ENCODE results near the gene IHH. TPM values are rescaled to one million over a fixed set of nuclear protein-coding genes. Genes with fewer than 3 reads are reported as not detected.

The IHH gene
- total RNA-seq: under 1 TPM in 1 of 2 donors, not detected in 1; 0.28 TPM

DNA sequence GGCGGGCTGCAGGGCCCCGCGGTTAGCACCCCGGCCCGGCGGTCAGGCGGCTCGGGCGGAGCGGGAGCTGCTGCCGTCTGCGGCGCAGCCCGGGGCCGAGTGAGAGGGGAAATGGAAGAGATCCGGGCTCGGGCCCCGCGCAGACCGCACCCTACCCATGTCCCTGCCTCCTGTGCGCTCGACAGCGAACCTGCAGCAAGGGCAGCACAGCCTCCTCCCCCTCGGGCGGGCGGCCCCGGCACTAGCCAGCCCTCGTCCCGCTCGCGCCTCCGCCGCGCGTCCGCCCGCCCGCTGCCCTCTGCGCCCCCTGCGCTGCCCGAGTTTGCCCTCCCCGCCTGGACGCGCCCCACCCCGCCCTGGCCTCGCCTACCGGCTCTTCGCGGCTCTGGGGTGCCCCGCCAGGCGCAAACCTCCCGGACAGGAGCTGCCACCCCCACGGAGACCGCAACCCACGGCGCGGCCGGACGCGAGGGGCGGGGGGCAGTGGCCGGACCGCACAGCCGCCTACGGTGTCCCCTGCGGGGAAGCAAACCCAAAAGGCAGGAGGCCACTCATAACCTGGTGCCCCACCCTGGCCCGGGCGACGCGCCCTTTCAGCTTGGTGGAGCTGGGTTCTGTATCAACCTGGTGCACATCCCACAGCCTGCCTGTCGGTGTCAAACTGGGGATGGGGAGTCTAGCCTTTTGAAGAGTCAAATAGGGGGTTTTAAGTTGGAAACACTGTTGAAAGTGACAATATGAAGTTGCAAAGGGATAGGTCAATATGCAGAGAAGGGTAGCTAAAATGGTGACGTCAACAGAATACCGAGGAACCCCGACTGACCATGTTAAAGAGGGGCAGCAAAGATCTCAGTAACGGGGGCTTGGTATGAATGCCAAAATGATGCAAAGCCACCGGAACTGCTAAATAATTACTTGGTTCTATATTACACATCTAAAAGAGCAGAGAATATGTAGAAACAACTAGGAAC lies at the start of gene IHH:
Gene IHH, minus strand, starts transcription at position 101 of the 971 bp plus-strand sequence. CDS start 454 bp downstream, outside the sequence.
- Mint-ChIP-seq H3K9me3 (no peaks in the 10 kb centered on the region), H3K4me1 (ENCODE audit: low read depth in 2 of 2) (peaks cover 0 to 10% of the 10 kb centered on the region in 2 donors), H3K36me3 (no peaks in the 10 kb centered on the region), H3K27ac (no peak within 1 kb of the TSS), H3K4me3 (peak within 1 kb of the TSS; percentile 32), H3K27me3 (peaks cover 27 to 41% of the 10 kb centered on the region in 2 donors)
- no peak for DNase-seq (ENCODE audit: low spot score)
- ATAC-seq: peak; percentile 22 to 54

DNA sequence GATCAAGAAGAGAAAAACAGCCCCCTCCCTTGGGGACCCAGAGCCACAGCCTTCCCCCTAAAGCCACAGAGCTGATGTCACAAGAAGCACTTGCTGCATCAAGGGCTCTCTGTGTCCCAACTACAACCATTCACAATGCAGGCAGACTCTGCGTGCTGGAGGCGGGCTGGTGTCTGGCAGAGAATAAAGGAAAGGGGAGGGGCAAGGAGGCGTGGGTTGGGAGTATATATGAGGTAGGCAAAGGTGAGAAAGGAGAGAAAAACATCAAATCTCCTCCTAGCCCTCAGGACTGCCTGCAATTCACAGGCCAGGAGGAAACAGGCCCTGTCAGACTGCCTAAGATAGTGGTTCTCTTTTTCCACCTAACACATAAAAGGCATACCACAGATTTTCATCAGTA lies 48.8 kb upstream of the IHH start:
- Mint-ChIP-seq H3K9me3 (no peaks in the 10 kb centered on the region), H3K36me3 (no peaks in the 10 kb centered on the region), H3K4me1 (ENCODE audit: low read depth in 2 of 2) (peaks cover 10 to 16% of the 10 kb centered on the region in 2 donors), H3K27ac (no peak overlapping the region), H3K4me3 (no peak overlapping the region), H3K27me3 (no peaks in the 10 kb centered on the region)
- peak in 1 of 2 donors; percentile 52 for ATAC-seq
- no peak for DNase-seq (ENCODE audit: low spot score)

- ATAC-seq (no peak), DNase-seq (ENCODE audit: low spot score) (no peak)
- Mint-ChIP-seq H3K4me1 (ENCODE audit: low read depth in 2 of 2) (peaks cover 14 to 16% of the 10 kb centered on the region in 2 donors), H3K27me3 (no peaks in the 10 kb centered on the region), H3K4me3 (no peak overlapping the region), H3K9me3 (no peaks in the 10 kb centered on the region), H3K36me3 (no peaks in the 10 kb centered on the region), H3K27ac (no peak overlapping the region)
Observed at GRCh38 chr2:219107758-219108157, 47.0 kb upstream of the IHH start.

- no peak overlapping the region for H3K4me3 Mint-ChIP-seq
- DNase-seq (ENCODE audit: low spot score): no peak
- peaks cover 14 to 16% of the 10 kb centered on the region in 2 donors for H3K4me1 Mint-ChIP-seq (ENCODE audit: low read depth in 2 of 2)
- ATAC-seq: no peak
- no peaks in the 10 kb centered on the region for H3K27me3 Mint-ChIP-seq
- H3K9me3 Mint-ChIP-seq: no peaks in the 10 kb centered on the region
- no peak overlapping the region for H3K27ac Mint-ChIP-seq
- no peaks in the 10 kb centered on the region for H3K36me3 Mint-ChIP-seq
Observed at GRCh38 chr2:219106251-219106650, 45.5 kb upstream of the IHH start.

DNA sequence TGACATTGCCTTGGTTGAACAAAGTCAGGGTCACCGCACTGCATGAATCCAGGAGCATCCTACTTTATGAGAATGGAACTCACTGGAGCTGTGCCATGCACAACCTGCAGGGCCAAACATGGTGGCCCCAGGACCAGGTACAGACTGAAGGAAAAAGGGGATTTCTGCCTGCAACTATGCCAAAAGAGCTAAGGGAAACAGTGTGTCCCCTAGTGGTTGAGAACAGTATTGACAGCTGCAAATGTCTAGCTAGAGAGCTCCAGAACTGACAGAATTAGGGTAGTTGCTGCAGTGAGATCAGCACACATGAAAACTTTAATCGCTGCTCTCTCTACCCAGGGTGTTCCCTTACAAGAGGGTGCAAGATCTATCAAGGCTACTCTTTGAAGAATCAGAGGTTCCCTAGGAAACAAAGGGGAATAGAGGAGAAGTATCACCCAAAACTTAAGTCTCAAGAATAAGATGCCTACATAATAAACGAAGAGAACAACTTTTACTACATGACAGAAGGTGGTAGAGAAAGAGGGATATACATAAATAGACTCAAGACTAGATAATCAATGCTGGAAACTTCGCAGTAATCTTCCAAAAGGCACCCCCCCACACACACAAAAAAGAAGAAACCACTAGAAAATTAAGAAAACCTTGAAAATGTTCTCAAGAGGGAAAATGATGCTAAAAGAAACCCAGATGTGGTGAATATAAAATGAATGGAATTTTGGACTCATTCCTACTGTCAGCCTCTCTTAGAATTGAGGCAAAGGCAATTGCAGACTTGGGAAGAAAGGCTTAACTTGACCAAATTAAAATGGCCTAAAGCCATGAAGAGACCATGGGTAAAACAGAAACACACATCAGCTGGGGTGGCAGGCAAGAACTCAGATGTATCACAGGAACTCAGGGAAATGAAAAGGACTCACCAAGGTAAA lies 43.6 kb upstream of the IHH start:
- DNase-seq (ENCODE audit: low spot score) (no peak), ATAC-seq (peak; percentile 57 to 69)
- no peaks in the 10 kb centered on the region for H3K9me3 Mint-ChIP-seq
- H3K27me3 Mint-ChIP-seq: no peaks in the 10 kb centered on the region
- no peaks in the 10 kb centered on the region for H3K36me3 Mint-ChIP-seq
- H3K4me3 Mint-ChIP-seq: no peak overlapping the region
- H3K4me1 Mint-ChIP-seq (ENCODE audit: low read depth in 2 of 2): peaks cover 8 to 9% of the 10 kb centered on the region in 2 donors
- no peak overlapping the region for H3K27ac Mint-ChIP-seq

GRCh38 chr2:219099329-219099728 lies 38.6 kb upstream of the IHH start:
- Mint-ChIP-seq H3K27ac (no peak overlapping the region), H3K9me3 (no peaks in the 10 kb centered on the region), H3K36me3 (no peaks in the 10 kb centered on the region), H3K4me3 (no peak overlapping the region), H3K27me3 (no peaks in the 10 kb centered on the region), H3K4me1 (ENCODE audit: low read depth in 2 of 2) (peaks cover 0 to 4% of the 10 kb centered on the region in 2 donors)
- ATAC-seq (no peak), DNase-seq (ENCODE audit: low spot score) (no peak)

- no peak overlapping the region for H3K27ac Mint-ChIP-seq
- H3K9me3 Mint-ChIP-seq: no peaks in the 10 kb centered on the region
- H3K4me1 Mint-ChIP-seq (ENCODE audit: low read depth in 2 of 2): no peaks in the 10 kb centered on the region
- no peak for ATAC-seq
- H3K4me3 Mint-ChIP-seq: no peak overlapping the region
- no peaks in the 10 kb centered on the region for H3K27me3 Mint-ChIP-seq
- no peak for DNase-seq (ENCODE audit: low spot score)
- H3K36me3 Mint-ChIP-seq: no peaks in the 10 kb centered on the region
Observed at GRCh38 chr2:219095406-219095935, 34.8 kb upstream of the IHH start.

GRCh38 chr2:219094171-219094570 lies 33.5 kb upstream of the IHH start:
- Mint-ChIP-seq H3K4me1 (ENCODE audit: low read depth in 2 of 2) (no peaks in the 10 kb centered on the region), H3K27ac (no peak overlapping the region), H3K4me3 (no peak overlapping the region), H3K27me3 (no peaks in the 10 kb centered on the region), H3K9me3 (no peaks in the 10 kb centered on the region), H3K36me3 (peaks cover 2% of the 10 kb centered on the region)
- no peak for DNase-seq (ENCODE audit: low spot score)
- ATAC-seq: no peak

GRCh38 chr2:219090436-219091299 lies 29.9 kb upstream of the IHH start:
- peaks cover 4% of the 10 kb centered on the region for H3K36me3 Mint-ChIP-seq

DNA sequence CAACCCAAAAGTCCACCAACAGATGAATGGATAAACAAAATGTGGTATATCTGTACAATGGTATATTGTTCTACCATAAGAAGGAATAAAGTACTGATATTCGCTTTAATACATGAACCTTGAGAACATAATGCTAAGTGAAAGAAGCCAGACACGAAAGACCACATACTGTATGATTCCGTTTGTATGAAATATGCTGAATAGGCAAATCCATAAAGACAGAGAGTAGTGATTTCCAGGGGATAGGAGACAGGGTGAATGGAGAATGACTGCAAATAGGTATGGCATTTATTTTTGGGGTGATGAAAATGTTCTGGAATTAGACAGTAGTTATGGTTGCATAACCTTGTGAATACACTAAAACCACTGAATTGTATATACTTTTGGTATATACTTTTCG lies 28.6 kb upstream of the IHH start:
- H3K4me3 Mint-ChIP-seq: no peak overlapping the region
- ATAC-seq (no peak), DNase-seq (ENCODE audit: low spot score) (no peak)
- no peaks in the 10 kb centered on the region for H3K9me3 Mint-ChIP-seq
- H3K4me1 Mint-ChIP-seq (ENCODE audit: low read depth in 2 of 2): peaks cover 10 to 11% of the 10 kb centered on the region in 2 donors
- H3K27me3 Mint-ChIP-seq: no peaks in the 10 kb centered on the region
- no peak overlapping the region for H3K27ac Mint-ChIP-seq
- peaks cover 4% of the 10 kb centered on the region for H3K36me3 Mint-ChIP-seq

More at GRCh38 chr2:219090436-219091299, 29.9 kb upstream of the IHH start:
- Mint-ChIP-seq H3K9me3 (no peaks in the 10 kb centered on the region), H3K27ac (no peak overlapping the region), H3K4me1 (ENCODE audit: low read depth in 2 of 2) (peaks cover under 1 to 3% of the 10 kb centered on the region in 2 donors), H3K4me3 (no peak overlapping the region), H3K27me3 (no peaks in the 10 kb centered on the region)
- ATAC-seq: no peak
- no peak for DNase-seq (ENCODE audit: low spot score)

GRCh38 chr2:219087848-219088247 lies 27.1 kb upstream of the IHH start:
- no peaks in the 10 kb centered on the region for H3K9me3 Mint-ChIP-seq
- no peaks in the 10 kb centered on the region for H3K27me3 Mint-ChIP-seq
- no peak for DNase-seq (ENCODE audit: low spot score)
- no peak overlapping the region for H3K4me3 Mint-ChIP-seq
- peaks cover 4% of the 10 kb centered on the region for H3K36me3 Mint-ChIP-seq
- H3K4me1 Mint-ChIP-seq (ENCODE audit: low read depth in 2 of 2): peaks cover 10 to 11% of the 10 kb centered on the region in 2 donors
- no peak for ATAC-seq
- no peak overlapping the region for H3K27ac Mint-ChIP-seq

GRCh38 chr2:219087361-219087760 lies 26.6 kb upstream of the IHH start:
- H3K27ac Mint-ChIP-seq: no peak overlapping the region
- peaks cover 4% of the 10 kb centered on the region for H3K36me3 Mint-ChIP-seq
- DNase-seq (ENCODE audit: low spot score): no peak
- no peaks in the 10 kb centered on the region for H3K27me3 Mint-ChIP-seq
- H3K9me3 Mint-ChIP-seq: no peaks in the 10 kb centered on the region
- peaks cover 10 to 11% of the 10 kb centered on the region in 2 donors for H3K4me1 Mint-ChIP-seq (ENCODE audit: low read depth in 2 of 2)
- no peak overlapping the region for H3K4me3 Mint-ChIP-seq
- no peak for ATAC-seq

GRCh38 chr2:219086196-219086595 lies 25.5 kb upstream of the IHH start:
- H3K4me1 Mint-ChIP-seq (ENCODE audit: low read depth in 2 of 2): peaks cover 10 to 11% of the 10 kb centered on the region in 2 donors
- DNase-seq (ENCODE audit: low spot score) (no peak), ATAC-seq (no peak)
- no peaks in the 10 kb centered on the region for H3K27me3 Mint-ChIP-seq
- H3K36me3 Mint-ChIP-seq: peaks cover 4% of the 10 kb centered on the region
- no peaks in the 10 kb centered on the region for H3K9me3 Mint-ChIP-seq
- no peak overlapping the region for H3K27ac Mint-ChIP-seq
- H3K4me3 Mint-ChIP-seq: no peak overlapping the region
